Astrocyte (in vitro differentiated cells and primary cell): ENCODE data around the gene ZNF30. TPM values are rescaled to one million over a fixed set of nuclear protein-coding genes. Genes with fewer than 3 reads are reported as not detected.
"Not testable (repeated sequence)": the region's sequence is repeated elsewhere in the genome, so short reads cannot be mapped to it uniquely, and the experiment has no call there.

Source experiments
- DNase-seq: peaks from one replicate; pipeline ENCODE4 v3.0.0-alpha.2; 2010; ENCODE audit warnings: low read depth
- FAIRE-seq: peaks from 2 replicates; lab custom pipeline; 2011; peaks lifted over from hg19 to GRCh38; lab: Jason Lieb, UNC
- H2AFZ ChIP-seq: 2 replicates; pipeline ENCODE4 v1.6.0; 2012; ENCODE audit warnings: low read depth, low read length, inconsistent platforms
- H3K27ac ChIP-seq: 2 replicates; pipeline ENCODE4 v1.5.1; 2011; ENCODE audit warnings: low read depth, low read length, inconsistent platforms
- H3K27me3 ChIP-seq: 2 replicates; pipeline ENCODE4 v1.6.0; 2011; ENCODE audit warnings: low read length, inconsistent platforms; ENCODE audit not compliant: insufficient read depth
- H3K36me3 ChIP-seq: 2 replicates; pipeline ENCODE4 v1.5.1; 2011; ENCODE audit warnings: low read length, inconsistent platforms; ENCODE audit not compliant: insufficient read depth
- H3K4me1 ChIP-seq: 2 replicates; pipeline ENCODE4 v1.5.1; 2011; ENCODE audit warnings: low read length, inconsistent platforms; ENCODE audit not compliant: insufficient read depth
- H3K4me2 ChIP-seq: 2 replicates; pipeline ENCODE4 v1.6.0; 2012; ENCODE audit warnings: low read length, inconsistent platforms
- H3K4me3 ChIP-seq: 2 replicates; pipeline ENCODE4 v1.5.1; 2011; ENCODE audit warnings: low read depth, mild to moderate bottlenecking, low read length, inconsistent platforms; ENCODE audit not compliant: insufficient read depth
- H3K79me2 ChIP-seq: 2 replicates; pipeline ENCODE4 v1.6.0; 2012; ENCODE audit warnings: mild to moderate bottlenecking, low read length, inconsistent platforms; ENCODE audit not compliant: insufficient read depth
- H3K9ac ChIP-seq: 2 replicates; pipeline ENCODE4 v1.6.0; 2012; ENCODE audit warnings: mild to moderate bottlenecking, low read length, inconsistent platforms
- H3K9me3 ChIP-seq: 2 replicates; pipeline ENCODE4 v1.5.1; 2012; ENCODE audit warnings: low read depth, mild to moderate bottlenecking, low read length, inconsistent platforms; ENCODE audit not compliant: insufficient read depth
- H4K20me1 ChIP-seq: 2 replicates; pipeline ENCODE4 v1.6.0; 2012; ENCODE audit warnings: low read length, inconsistent platforms; ENCODE audit not compliant: insufficient read depth
- H3K27ac Mint-ChIP-seq: one replicate; pipeline ENCODE4 v1.8.0; 2021; ENCODE audit warnings: mild to moderate bottlenecking, mixed read lengths; ENCODE audit not compliant: unreplicated experiment
- H3K27me3 Mint-ChIP-seq: one replicate; pipeline ENCODE4 v1.8.0; 2021; ENCODE audit warnings: low read depth, mixed read lengths; ENCODE audit not compliant: unreplicated experiment
- H3K36me3 Mint-ChIP-seq: one replicate; pipeline ENCODE4 v1.8.0; 2021; ENCODE audit warnings: low read depth, mixed read lengths; ENCODE audit not compliant: unreplicated experiment
- H3K4me1 Mint-ChIP-seq: one replicate; pipeline ENCODE4 v1.8.0; 2021; ENCODE audit warnings: low read depth, mixed read lengths; ENCODE audit not compliant: unreplicated experiment
- H3K4me3 Mint-ChIP-seq: one replicate; pipeline ENCODE4 v1.8.0; 2021; ENCODE audit warnings: mild to moderate bottlenecking, moderate library complexity, mixed read lengths; ENCODE audit not compliant: unreplicated experiment
- H3K9me3 Mint-ChIP-seq: one replicate; pipeline ENCODE4 v1.8.0; 2021; ENCODE audit warnings: mild to moderate bottlenecking, mixed read lengths; ENCODE audit not compliant: unreplicated experiment
- EZH2 ChIP-seq: IDR thresholded peaks from 2 replicates; pipeline ENCODE4 v1.6.1; 2012; ENCODE audit warnings: mild to moderate bottlenecking, low read length, inconsistent platforms; ENCODE audit not compliant: insufficient read depth
- total RNA-seq: library from RNA; stranded (reverse); gene quantifications from 2 replicates; pipeline ENCODE4 v1.2.1, GENCODE V29; 2021
- TF ChIP-seq, protein P1 (sequence below): IDR thresholded peaks from 2 replicates; pipeline ENCODE4 v1.5.1; 2011; ENCODE audit warnings: low read depth, mild to moderate bottlenecking, inconsistent platforms, low read length, moderate library complexity; ENCODE audit not compliant: insufficient read depth

The ZNF30 gene
- total RNA-seq, 1 donor from 2014 or later, result 4.0 TPM

DNA sequence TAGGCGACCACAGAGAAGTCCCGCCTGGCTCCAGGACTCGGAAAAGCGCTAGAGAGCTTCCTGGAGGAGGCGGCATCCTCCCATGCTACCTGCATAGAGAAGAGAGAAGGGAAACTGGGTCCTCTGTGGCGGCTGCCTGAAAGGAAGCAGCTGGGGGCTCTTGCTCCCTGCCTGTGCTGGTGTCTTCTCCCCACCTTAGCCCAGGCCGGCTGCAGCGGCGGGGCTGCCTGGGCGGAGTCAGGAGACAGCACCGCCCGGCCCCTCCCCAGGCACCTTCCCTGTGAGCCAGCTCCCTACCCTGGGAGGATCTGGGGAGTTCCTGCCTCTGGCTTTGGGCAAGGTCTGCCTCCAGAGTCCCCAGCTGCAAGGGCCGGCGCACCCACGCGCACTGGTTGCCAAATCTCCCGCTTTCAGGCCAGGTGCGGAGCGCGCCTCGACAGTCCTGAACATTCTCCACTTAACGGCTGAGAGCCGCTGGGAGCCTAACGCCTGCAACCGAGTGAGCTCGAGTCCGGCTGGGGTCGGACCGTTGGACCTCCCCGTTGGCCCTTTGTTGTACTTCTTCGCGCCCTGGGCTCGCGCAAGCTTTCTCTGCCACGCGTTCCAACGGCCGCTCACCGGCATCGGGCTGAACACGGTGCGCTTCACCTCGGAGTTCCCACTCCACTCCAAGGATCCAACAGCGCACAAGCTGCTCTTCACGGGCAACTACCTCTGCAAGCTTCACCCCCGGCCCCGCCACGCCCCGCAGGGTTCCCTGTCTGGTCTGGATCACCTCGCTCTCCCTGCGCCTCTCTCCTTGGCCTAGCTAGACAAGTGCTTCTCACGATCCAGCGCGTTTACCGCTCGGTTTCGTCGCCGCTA is 21.8 kb upstream of the ZNF30 start:
- no peaks in the 10 kb centered on the region for H3K4me1 ChIP-seq
- no peaks in the 10 kb centered on the region for H4K20me1 ChIP-seq
- peaks cover 2% of the 10 kb centered on the region for H3K36me3 Mint-ChIP-seq
- no peaks in the 10 kb centered on the region for H3K4me1 Mint-ChIP-seq
- no peaks in the 10 kb centered on the region for H3K36me3 ChIP-seq
- TF ChIP-seq, protein P1, sequence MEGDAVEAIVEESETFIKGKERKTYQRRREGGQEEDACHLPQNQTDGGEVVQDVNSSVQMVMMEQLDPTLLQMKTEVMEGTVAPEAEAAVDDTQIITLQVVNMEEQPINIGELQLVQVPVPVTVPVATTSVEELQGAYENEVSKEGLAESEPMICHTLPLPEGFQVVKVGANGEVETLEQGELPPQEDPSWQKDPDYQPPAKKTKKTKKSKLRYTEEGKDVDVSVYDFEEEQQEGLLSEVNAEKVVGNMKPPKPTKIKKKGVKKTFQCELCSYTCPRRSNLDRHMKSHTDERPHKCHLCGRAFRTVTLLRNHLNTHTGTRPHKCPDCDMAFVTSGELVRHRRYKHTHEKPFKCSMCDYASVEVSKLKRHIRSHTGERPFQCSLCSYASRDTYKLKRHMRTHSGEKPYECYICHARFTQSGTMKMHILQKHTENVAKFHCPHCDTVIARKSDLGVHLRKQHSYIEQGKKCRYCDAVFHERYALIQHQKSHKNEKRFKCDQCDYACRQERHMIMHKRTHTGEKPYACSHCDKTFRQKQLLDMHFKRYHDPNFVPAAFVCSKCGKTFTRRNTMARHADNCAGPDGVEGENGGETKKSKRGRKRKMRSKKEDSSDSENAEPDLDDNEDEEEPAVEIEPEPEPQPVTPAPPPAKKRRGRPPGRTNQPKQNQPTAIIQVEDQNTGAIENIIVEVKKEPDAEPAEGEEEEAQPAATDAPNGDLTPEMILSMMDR, result no peak
- no peak for TF ChIP-seq EZH2
- FAIRE-seq (no peak), DNase-seq (no peak)
- H3K27me3 ChIP-seq, result peaks cover 9% of the 10 kb centered on the region
- no peak overlapping the region for H3K9ac ChIP-seq
- H3K9me3 ChIP-seq, result peaks cover 8% of the 10 kb centered on the region
- no peak overlapping the region for H3K27ac Mint-ChIP-seq
- no peaks in the 10 kb centered on the region for H3K79me2 ChIP-seq
- H2AFZ ChIP-seq, result no peak overlapping the region
- H3K27me3 Mint-ChIP-seq, result peaks cover 53% of the 10 kb centered on the region
- peaks cover 19% of the 10 kb centered on the region for H3K9me3 Mint-ChIP-seq
- no peak overlapping the region for H3K27ac ChIP-seq
- no peak overlapping the region for H3K4me3 ChIP-seq
- no peak overlapping the region for H3K4me2 ChIP-seq
- H3K4me3 Mint-ChIP-seq, result peak overlapping the region; percentile 2

DNA sequence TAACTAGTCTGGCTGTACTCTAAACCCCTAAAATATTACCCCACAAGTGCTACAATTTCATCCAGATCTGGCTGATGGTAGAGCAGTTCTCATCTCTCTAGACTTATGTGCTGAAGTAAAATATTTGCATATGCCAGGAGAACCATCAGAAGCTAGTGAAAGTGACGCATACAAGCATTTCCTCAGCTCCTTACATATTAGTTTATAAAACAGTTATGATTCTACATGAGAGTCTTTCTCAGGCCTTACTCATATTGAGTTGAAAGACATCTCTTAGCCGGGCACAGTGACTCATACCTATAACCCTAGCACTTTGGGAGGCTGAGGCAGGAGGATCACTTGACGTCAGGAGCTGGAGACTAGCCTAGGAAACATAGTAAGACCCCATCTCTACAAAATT is 15.9 kb upstream of the ZNF30 start:
- Histone ChIP-seq H3K4me1 (no peaks in the 10 kb centered on the region), H3K27me3 (peaks cover 2% of the 10 kb centered on the region), H3K4me2 (no peak overlapping the region), H3K9me3 (peaks cover 6% of the 10 kb centered on the region), H3K4me3 (no peak overlapping the region), H4K20me1 (no peaks in the 10 kb centered on the region), H2AFZ (no peak overlapping the region), H3K9ac (no peak overlapping the region), H3K27ac (no peak overlapping the region), H3K79me2 (no peaks in the 10 kb centered on the region), H3K36me3 (no peaks in the 10 kb centered on the region)
- TF ChIP-seq, protein P1, result no peak
- no peak for TF ChIP-seq EZH2
- Mint-ChIP-seq H3K36me3 (no peaks in the 10 kb centered on the region), H3K4me1 (no peaks in the 10 kb centered on the region), H3K27ac (no peak overlapping the region), H3K4me3 (no peak overlapping the region), H3K27me3 (peaks cover 32% of the 10 kb centered on the region), H3K9me3 (peaks cover 22% of the 10 kb centered on the region)
- DNase-seq (no peak), FAIRE-seq (no peak)

DNA sequence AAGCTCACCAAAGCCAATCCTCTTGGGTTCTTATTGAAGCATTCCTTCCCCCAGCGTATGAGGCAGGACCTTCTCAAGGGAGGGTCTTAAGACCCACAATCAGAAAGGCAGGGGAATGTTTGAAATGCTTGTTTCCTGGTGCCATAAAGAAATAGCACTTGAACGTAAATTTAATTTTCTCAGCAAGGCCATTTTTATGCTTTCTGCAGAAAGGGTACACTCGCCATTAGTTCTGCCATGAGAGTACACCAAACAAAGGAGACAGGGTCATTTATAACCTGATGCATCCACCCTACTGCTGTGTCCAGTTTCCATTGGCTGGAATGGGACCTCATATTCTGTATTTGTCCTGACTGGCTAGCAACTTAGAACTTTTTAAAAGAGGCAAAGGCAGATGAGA is 9.6 kb upstream of the ZNF30 start:
- FAIRE-seq, H3K79me2 ChIP-seq, H3K27ac Mint-ChIP-seq, H4K20me1 ChIP-seq, DNase-seq, H3K4me3 ChIP-seq, H2AFZ ChIP-seq, H3K27ac ChIP-seq, H3K4me2 ChIP-seq, H3K4me1 ChIP-seq, H3K9me3 ChIP-seq, H3K9ac ChIP-seq, H3K27me3 ChIP-seq, H3K4me1 Mint-ChIP-seq, H3K36me3 Mint-ChIP-seq, H3K36me3 ChIP-seq, H3K4me3 Mint-ChIP-seq: not testable (repeated sequence)
- H3K27me3 Mint-ChIP-seq, result peaks cover 11% of the 10 kb centered on the region
- H3K9me3 Mint-ChIP-seq, result peaks cover 22% of the 10 kb centered on the region
